Stimulated activated memory B cell treated with anti-CD40 and anti-IgM and Interleukin-4, amounts not matched to agents 10 μg/mL and 1 μg/mL and 100 μg/mL, for 72 hours (primary cell): ENCODE data around the gene STK39.

ENCODE experiments used
- ATAC-seq: fragments of 150-1000 bp; cut with Tn5 transposase; 2 replicates; pipeline ENCODE4 v1.10.0; 2021
- H3K27ac Mint-ChIP-seq: one replicate; pipeline ENCODE4 v1.8.0; 2022; ENCODE audit warnings: mild to moderate bottlenecking, mixed read lengths
- H3K27me3 Mint-ChIP-seq: one replicate; pipeline ENCODE4 v1.8.0; 2022; ENCODE audit warnings: mixed read lengths
- H3K36me3 Mint-ChIP-seq: one replicate; pipeline ENCODE4 v1.8.0; 2022; ENCODE audit warnings: mixed read lengths
- H3K4me1 Mint-ChIP-seq: one replicate; pipeline ENCODE4 v1.8.0; 2022; ENCODE audit warnings: mixed read lengths
- H3K4me3 Mint-ChIP-seq: one replicate; pipeline ENCODE4 v1.8.0; 2022; ENCODE audit warnings: mild to moderate bottlenecking, moderate library complexity, mixed read lengths
- H3K9me3 Mint-ChIP-seq: one replicate; pipeline ENCODE4 v1.8.0; 2022; ENCODE audit warnings: mixed read lengths

STK39 gene

DNA sequence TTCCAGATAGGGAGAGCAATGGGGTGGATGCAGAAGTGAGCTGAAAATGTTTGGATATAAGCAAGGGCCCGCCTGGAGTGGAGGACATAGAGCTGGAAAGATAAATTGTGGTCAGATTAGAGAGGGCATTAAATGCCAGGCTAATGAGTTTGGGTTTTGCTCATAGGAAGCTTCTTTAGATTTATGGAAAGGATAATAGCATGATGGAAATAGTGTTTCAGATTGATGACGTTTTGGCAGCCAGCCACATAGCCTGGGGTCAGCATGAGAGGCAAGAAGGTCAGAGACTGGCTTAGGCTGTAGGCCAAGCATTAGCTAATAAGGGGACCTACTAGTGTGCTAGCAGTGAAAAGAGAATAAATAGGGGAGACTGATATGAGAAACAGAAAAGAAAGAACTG is 321.6 kb downstream of the STK39 start:
- H3K27me3 Mint-ChIP-seq, result no peaks in the 10 kb centered on the region
- no peak overlapping the region for H3K27ac Mint-ChIP-seq
- ATAC-seq, result no peak
- H3K36me3 Mint-ChIP-seq, result no peaks in the 10 kb centered on the region
- no peaks in the 10 kb centered on the region for H3K9me3 Mint-ChIP-seq
- H3K4me3 Mint-ChIP-seq, result no peak overlapping the region
- no peaks in the 10 kb centered on the region for H3K4me1 Mint-ChIP-seq

DNA sequence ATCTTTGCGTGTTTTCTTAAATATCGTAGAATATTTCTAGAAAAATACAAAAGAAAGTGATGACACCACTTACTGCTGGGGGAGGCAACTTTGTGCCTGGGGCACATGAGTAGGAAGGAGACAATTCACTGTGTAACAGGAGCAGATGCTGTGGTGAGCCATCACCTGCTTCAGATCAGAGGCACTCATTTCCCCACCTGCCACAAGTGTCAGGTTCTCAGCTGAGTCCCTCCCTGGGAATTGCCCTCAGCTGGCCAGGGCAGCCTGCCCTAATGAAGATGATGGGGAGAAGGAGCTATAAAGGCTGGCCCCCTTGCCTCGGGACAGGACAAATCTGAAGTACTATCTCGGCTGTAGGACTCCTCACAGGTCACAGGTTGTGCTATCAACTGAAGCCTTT is 322.8 kb downstream of the STK39 start:
- ATAC-seq, result no peak
- Mint-ChIP-seq H3K9me3 (no peaks in the 10 kb centered on the region), H3K4me1 (no peaks in the 10 kb centered on the region), H3K36me3 (no peaks in the 10 kb centered on the region), H3K27ac (no peak overlapping the region), H3K27me3 (peaks cover 8% of the 10 kb centered on the region), H3K4me3 (no peak overlapping the region)

DNA sequence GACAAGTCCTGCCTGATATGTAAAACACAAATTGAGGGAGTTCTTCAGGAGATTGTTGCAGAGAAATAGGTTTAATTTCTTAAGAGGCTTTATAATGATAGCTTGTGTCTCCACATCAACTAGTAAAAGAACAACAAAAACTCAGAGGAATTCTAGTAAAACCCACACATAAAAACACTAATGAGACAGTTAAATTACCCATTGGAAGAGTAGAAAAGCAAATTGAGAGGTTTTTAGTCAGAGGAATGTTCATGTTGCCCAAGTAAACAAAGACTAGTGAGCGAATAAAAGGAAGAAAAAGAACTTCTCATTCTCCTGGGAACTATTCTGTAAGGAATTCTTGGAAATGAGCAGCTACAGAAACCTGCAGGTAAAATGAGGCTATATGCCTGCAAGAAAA is 330.6 kb downstream of the STK39 start:
- H3K4me3 Mint-ChIP-seq, result no peak overlapping the region
- no peaks in the 10 kb centered on the region for H3K4me1 Mint-ChIP-seq
- no peak for ATAC-seq
- H3K27ac Mint-ChIP-seq, result no peak overlapping the region
- no peaks in the 10 kb centered on the region for H3K9me3 Mint-ChIP-seq
- H3K36me3 Mint-ChIP-seq, result no peaks in the 10 kb centered on the region
- H3K27me3 Mint-ChIP-seq, result peaks cover 11% of the 10 kb centered on the region

DNA sequence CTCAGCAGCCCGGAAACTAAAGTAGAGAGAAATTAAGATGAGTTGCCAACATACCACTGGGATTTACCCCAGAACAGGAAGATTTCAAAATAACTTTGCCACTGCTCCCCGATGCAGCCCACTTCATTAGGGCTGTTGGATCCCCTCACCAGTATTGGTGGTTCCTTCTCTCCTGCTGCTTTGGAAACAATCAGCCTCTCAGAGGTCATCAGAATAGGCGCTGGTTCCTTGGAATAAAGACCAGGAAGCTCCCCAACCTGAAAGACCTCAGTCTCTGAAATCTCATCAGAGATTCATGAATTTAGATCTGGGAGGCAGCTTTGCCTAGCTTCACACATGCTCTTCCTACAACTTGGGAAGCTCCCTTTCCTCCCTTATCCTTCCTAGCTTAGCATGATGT is 332.4 kb downstream of the STK39 start:
- Mint-ChIP-seq H3K27ac (no peak overlapping the region), H3K4me3 (no peak overlapping the region), H3K4me1 (no peaks in the 10 kb centered on the region), H3K27me3 (peaks cover 18% of the 10 kb centered on the region), H3K9me3 (no peaks in the 10 kb centered on the region), H3K36me3 (no peaks in the 10 kb centered on the region)
- no peak for ATAC-seq

DNA sequence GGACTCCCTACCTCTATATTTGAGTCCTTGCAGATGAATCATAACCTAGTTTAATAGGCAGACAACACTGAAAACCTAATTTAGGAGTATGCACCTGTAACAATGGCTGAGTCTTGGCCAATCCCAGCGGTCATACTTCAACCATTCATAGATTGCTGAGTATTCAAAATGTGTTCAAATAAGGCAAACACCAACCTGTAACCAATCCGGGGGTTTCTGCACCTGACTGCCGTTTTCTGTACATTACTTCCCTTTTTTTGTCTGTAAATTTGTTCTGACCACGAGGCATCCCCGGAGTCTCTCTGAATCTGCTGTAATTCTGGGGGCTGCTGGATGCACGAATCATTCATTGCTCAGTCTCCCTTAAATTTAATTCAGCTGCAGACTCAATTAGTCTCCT is 338.6 kb downstream of the STK39 start:
- ATAC-seq, result no peak
- no peaks in the 10 kb centered on the region for H3K9me3 Mint-ChIP-seq
- no peaks in the 10 kb centered on the region for H3K36me3 Mint-ChIP-seq
- H3K27me3 Mint-ChIP-seq, result peaks cover 21% of the 10 kb centered on the region
- no peak overlapping the region for H3K27ac Mint-ChIP-seq
- peaks cover 9% of the 10 kb centered on the region for H3K4me1 Mint-ChIP-seq
- H3K4me3 Mint-ChIP-seq, result no peak overlapping the region

DNA sequence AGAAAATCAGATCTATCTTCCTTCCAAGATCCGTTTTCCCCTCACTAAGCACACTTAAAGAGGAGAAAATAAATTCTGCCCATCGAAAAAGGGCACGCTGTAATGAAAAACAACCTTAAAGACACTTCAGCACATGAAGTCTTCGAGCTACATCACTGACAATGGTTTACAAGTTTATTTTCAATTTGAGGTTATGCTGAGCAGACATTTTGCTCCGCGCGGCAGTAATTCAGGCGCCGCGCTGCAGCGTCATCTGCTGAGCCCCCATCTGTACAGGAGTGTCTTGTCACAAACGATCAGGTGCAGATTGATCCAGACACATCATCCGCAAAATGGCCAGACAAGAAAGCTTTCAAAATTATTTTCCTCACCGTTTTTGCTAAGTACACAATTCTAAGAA is 341.7 kb downstream of the STK39 start:
- Mint-ChIP-seq H3K27me3 (peaks cover 12% of the 10 kb centered on the region), H3K36me3 (no peaks in the 10 kb centered on the region), H3K9me3 (no peaks in the 10 kb centered on the region), H3K27ac (no peak overlapping the region), H3K4me3 (no peak overlapping the region), H3K4me1 (peaks cover 9% of the 10 kb centered on the region)
- no peak for ATAC-seq
